Activated naive CD4-positive, alpha-beta T cell treated with anti-CD3 and anti-CD28 coated beads, Interleukin-2, amount 50 U/mL, for 24 hours (primary cell): ENCODE measurements around the gene SLC4A5.

Experiments
- H3K27ac Mint-ChIP-seq: one replicate; pipeline ENCODE4 v1.8.0; 2021; ENCODE audit warnings: mild to moderate bottlenecking, mixed read lengths
- H3K27me3 Mint-ChIP-seq: one replicate; pipeline ENCODE4 v1.8.0; 2021; ENCODE audit warnings: mixed read lengths
- H3K36me3 Mint-ChIP-seq: one replicate; pipeline ENCODE4 v1.8.0; 2021; ENCODE audit warnings: mixed read lengths
- H3K4me1 Mint-ChIP-seq: one replicate; pipeline ENCODE4 v1.8.0; 2021; ENCODE audit warnings: mixed read lengths
- H3K4me3 Mint-ChIP-seq: one replicate; pipeline ENCODE4 v1.8.0; 2021; ENCODE audit warnings: mild to moderate bottlenecking, mixed read lengths
- H3K9me3 Mint-ChIP-seq: one replicate; pipeline ENCODE4 v1.8.0; 2021; ENCODE audit warnings: mixed read lengths

Gene SLC4A5

GRCh38 chr2:74343316-74343715 lies at the start of gene SLC4A5:
TSS of gene SLC4A5 (minus strand) at chr2:74343416. CDS start at chr2:74315023, 28,393 bp downstream.
- Mint-ChIP-seq H3K36me3 (no peaks in the 10 kb centered on the region), H3K4me3 (no peak within 1 kb of the TSS), H3K27me3 (no peaks in the 10 kb centered on the region), H3K4me1 (no peaks in the 10 kb centered on the region), H3K27ac (peak within 1 kb of the TSS; percentile 27), H3K9me3 (no peaks in the 10 kb centered on the region)

- no peak overlapping the region for H3K4me3 Mint-ChIP-seq
- H3K36me3 Mint-ChIP-seq: no peaks in the 10 kb centered on the region
- peaks cover 6% of the 10 kb centered on the region for H3K4me1 Mint-ChIP-seq
- H3K27ac Mint-ChIP-seq: no peak overlapping the region
- H3K27me3 Mint-ChIP-seq: peaks cover 3% of the 10 kb centered on the region
- no peaks in the 10 kb centered on the region for H3K9me3 Mint-ChIP-seq
These were observed 49.2 kb upstream of the SLC4A5 start for GRCh38 chr2:74392449-74392743.

GRCh38 chr2:74391580-74392448 lies 48.6 kb upstream of the SLC4A5 start:
- Mint-ChIP-seq H3K36me3 (no peaks in the 10 kb centered on the region), H3K4me3 (no peak overlapping the region), H3K4me1 (peaks cover 6% of the 10 kb centered on the region), H3K27me3 (peaks cover 3% of the 10 kb centered on the region), H3K9me3 (no peaks in the 10 kb centered on the region), H3K27ac (peak overlapping the region; percentile 100)

- H3K36me3 Mint-ChIP-seq: no peaks in the 10 kb centered on the region
- peaks cover 6% of the 10 kb centered on the region for H3K4me1 Mint-ChIP-seq
- no peak overlapping the region for H3K4me3 Mint-ChIP-seq
- peak overlapping the region; percentile 89 for H3K27ac Mint-ChIP-seq
- peaks cover 3% of the 10 kb centered on the region for H3K27me3 Mint-ChIP-seq
- H3K9me3 Mint-ChIP-seq: no peaks in the 10 kb centered on the region
These were observed 48.0 kb upstream of the SLC4A5 start for GRCh38 chr2:74391209-74391579.

- Mint-ChIP-seq H3K4me1 (peaks cover 6% of the 10 kb centered on the region), H3K27ac (peak overlapping the region; percentile 56), H3K27me3 (peaks cover 3% of the 10 kb centered on the region), H3K9me3 (no peaks in the 10 kb centered on the region), H3K4me3 (no peak overlapping the region), H3K36me3 (no peaks in the 10 kb centered on the region)
These were observed 47.4 kb upstream of the SLC4A5 start for GRCh38 chr2:74390606-74391005.

- no peak overlapping the region for H3K27ac Mint-ChIP-seq
- peaks cover 3% of the 10 kb centered on the region for H3K4me1 Mint-ChIP-seq
- H3K4me3 Mint-ChIP-seq: no peak overlapping the region
- no peaks in the 10 kb centered on the region for H3K9me3 Mint-ChIP-seq
- H3K27me3 Mint-ChIP-seq: no peaks in the 10 kb centered on the region
- H3K36me3 Mint-ChIP-seq: no peaks in the 10 kb centered on the region
These were observed 44.1 kb upstream of the SLC4A5 start for GRCh38 chr2:74387346-74387745.

GRCh38 chr2:74385396-74385795 lies 42.2 kb upstream of the SLC4A5 start:
- Mint-ChIP-seq H3K27ac (no peak overlapping the region), H3K4me3 (no peak overlapping the region), H3K27me3 (no peaks in the 10 kb centered on the region), H3K4me1 (peaks cover 14% of the 10 kb centered on the region), H3K36me3 (peaks cover 3% of the 10 kb centered on the region), H3K9me3 (no peaks in the 10 kb centered on the region)

- Mint-ChIP-seq H3K9me3 (no peaks in the 10 kb centered on the region), H3K4me1 (peaks cover 22% of the 10 kb centered on the region), H3K27ac (no peak overlapping the region), H3K36me3 (peaks cover 3% of the 10 kb centered on the region), H3K4me3 (no peak overlapping the region), H3K27me3 (no peaks in the 10 kb centered on the region)
These were observed 40.8 kb upstream of the SLC4A5 start for GRCh38 chr2:74384051-74384450.

- Mint-ChIP-seq H3K9me3 (no peaks in the 10 kb centered on the region), H3K4me3 (no peak overlapping the region), H3K36me3 (peaks cover 3% of the 10 kb centered on the region), H3K27me3 (no peaks in the 10 kb centered on the region), H3K27ac (no peak overlapping the region), H3K4me1 (peaks cover 29% of the 10 kb centered on the region)
These were observed 40.0 kb upstream of the SLC4A5 start for GRCh38 chr2:74383254-74383653.

- no peak overlapping the region for H3K4me3 Mint-ChIP-seq
- H3K27ac Mint-ChIP-seq: no peak overlapping the region
- H3K27me3 Mint-ChIP-seq: no peaks in the 10 kb centered on the region
These were observed 38.5 kb upstream of the SLC4A5 start for GRCh38 chr2:74381751-74382150.

GRCh38 chr2:74379851-74380789 lies 36.9 kb upstream of the SLC4A5 start, which contains the start of gene DCTN1:
TSS of gene DCTN1 (minus strand) at chr2:74380311. CDS start at chr2:74380037, 274 bp downstream.
- no peaks in the 10 kb centered on the region for H3K27me3 Mint-ChIP-seq
- peaks cover 38% of the 10 kb centered on the region for H3K4me1 Mint-ChIP-seq
- H3K9me3 Mint-ChIP-seq: no peaks in the 10 kb centered on the region
- peaks cover 7% of the 10 kb centered on the region for H3K36me3 Mint-ChIP-seq
- H3K27ac Mint-ChIP-seq: no peak within 1 kb of the TSS
- H3K4me3 Mint-ChIP-seq: peak within 1 kb of the TSS; percentile 74

More at GRCh38 chr2:74381751-74382150, 38.5 kb upstream of the SLC4A5 start:
- Mint-ChIP-seq H3K4me1 (peaks cover 38% of the 10 kb centered on the region), H3K36me3 (peaks cover 7% of the 10 kb centered on the region), H3K9me3 (no peaks in the 10 kb centered on the region)

GRCh38 chr2:74378007-74378406 lies 34.8 kb upstream of the SLC4A5 start:
- Mint-ChIP-seq H3K4me3 (no peak overlapping the region), H3K9me3 (no peaks in the 10 kb centered on the region), H3K36me3 (peaks cover 9% of the 10 kb centered on the region), H3K27ac (no peak overlapping the region), H3K27me3 (no peaks in the 10 kb centered on the region), H3K4me1 (peaks cover 38% of the 10 kb centered on the region)

GRCh38 chr2:74375838-74376237 lies 32.6 kb upstream of the SLC4A5 start:
- H3K27ac Mint-ChIP-seq: no peak overlapping the region
- H3K4me3 Mint-ChIP-seq: no peak overlapping the region

GRCh38 chr2:74374509-74375205 lies 31.4 kb upstream of the SLC4A5 start:
- H3K27me3 Mint-ChIP-seq: no peaks in the 10 kb centered on the region
- no peak overlapping the region for H3K4me3 Mint-ChIP-seq
- peaks cover 15% of the 10 kb centered on the region for H3K36me3 Mint-ChIP-seq
- H3K4me1 Mint-ChIP-seq: peaks cover 16% of the 10 kb centered on the region
- H3K27ac Mint-ChIP-seq: no peak overlapping the region
- no peaks in the 10 kb centered on the region for H3K9me3 Mint-ChIP-seq

More at GRCh38 chr2:74375838-74376237, 32.6 kb upstream of the SLC4A5 start:
- Mint-ChIP-seq H3K9me3 (no peaks in the 10 kb centered on the region), H3K4me1 (peaks cover 27% of the 10 kb centered on the region), H3K27me3 (no peaks in the 10 kb centered on the region), H3K36me3 (peaks cover 10% of the 10 kb centered on the region)

- Mint-ChIP-seq H3K27me3 (no peaks in the 10 kb centered on the region), H3K27ac (no peak overlapping the region), H3K4me1 (peaks cover 15% of the 10 kb centered on the region), H3K36me3 (peaks cover 15% of the 10 kb centered on the region), H3K9me3 (no peaks in the 10 kb centered on the region), H3K4me3 (no peak overlapping the region)
These were observed 30.8 kb upstream of the SLC4A5 start for GRCh38 chr2:74373985-74374384.
